SH-SY5Y (cell line): Measurements from ENCODE around the gene LARGE1.

Experiments used
- GATA2 ChIP-seq: IDR thresholded peaks from 2 replicates; pipeline ENCODE4 v1.6.1; 2011; ENCODE audit warnings: mild to moderate bottlenecking, low read depth, low read length
- GATA3 ChIP-seq: IDR thresholded peaks from 2 replicates; pipeline ENCODE4 v1.6.1; 2011; ENCODE audit warnings: low read depth, mild to moderate bottlenecking, low read length, moderate library complexity

DNA sequence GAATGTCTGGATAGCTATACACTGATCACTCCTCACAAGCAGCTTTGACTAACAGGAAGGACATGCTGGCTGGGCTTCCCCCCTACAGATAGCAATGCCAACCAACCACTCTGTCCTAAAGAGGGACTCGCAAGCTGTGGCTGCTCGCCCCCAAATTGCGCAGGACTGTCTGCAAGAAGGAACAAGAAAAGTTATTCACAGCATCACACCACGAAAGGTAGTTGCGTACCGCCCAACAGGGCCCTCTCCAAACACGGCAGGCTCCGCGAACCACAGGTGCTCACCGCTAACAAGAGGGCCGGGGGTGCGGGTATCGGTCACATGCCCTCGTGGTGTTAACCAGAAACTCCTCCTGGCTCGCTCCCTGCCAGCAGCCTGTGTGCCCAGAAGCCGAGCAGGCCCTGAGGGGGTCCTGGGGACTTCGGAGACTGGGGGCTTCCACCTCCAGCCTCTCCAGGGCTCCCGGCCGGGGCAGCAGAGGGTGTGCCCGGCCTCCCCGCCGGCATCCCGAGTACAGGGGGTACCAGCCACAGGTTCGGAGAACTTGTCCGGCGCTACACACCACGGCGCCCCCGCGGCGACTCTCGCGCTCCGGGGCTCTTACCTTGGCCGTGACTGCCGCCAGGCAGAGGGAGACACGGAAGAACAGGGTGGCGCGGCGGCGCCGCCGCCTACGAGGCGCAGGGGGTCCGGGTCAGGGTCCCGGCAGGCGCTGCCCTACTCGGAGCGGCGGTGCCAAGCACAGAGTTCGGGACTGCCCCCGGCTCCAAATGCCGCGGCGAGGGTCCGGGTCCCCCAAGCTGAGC, 682 bp downstream of the LARGE1 start:
- no peak for TF ChIP-seq GATA2
- no peak for TF ChIP-seq GATA3
